ENCODE data around the gene KCNMA1. TPM values are rescaled to one million over a fixed set of nuclear protein-coding genes. Genes with fewer than 3 reads are reported as not detected.

KCNMA1 gene
- total RNA-seq, 1 donor from 2014 or later, result 94.3 TPM

DNA sequence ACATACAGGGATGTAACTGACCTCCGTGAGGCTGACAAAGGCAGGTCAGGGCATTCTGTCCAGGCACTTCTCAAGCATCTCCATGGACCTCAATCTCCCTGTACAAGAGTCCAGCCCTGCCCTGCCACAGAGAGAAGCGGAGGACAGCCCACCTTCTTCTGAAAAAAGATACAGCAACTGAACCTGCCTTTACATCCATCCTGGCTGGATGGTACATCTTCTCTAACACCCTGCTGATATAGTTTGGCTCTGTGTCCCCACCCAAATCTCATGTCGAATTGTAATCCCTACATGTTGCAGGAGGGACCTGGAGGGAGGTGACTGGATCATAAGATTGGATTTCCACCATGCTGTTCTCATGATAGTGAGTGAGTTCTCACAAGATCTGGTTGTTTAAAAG is 40.5 kb upstream of the KCNMA1 start:
- no peaks in the 10 kb centered on the region for H3K36me3 ChIP-seq
- TF ChIP-seq POLR2AphosphoS5 (IDR thresholded peaks at IDR 0.05; ENCODE audit: insufficient read depth in 1 of 2, low read depth in 1 of 2) (no peak), POLR2A (IDR thresholded peaks at IDR 0.05) (no peak)
- TF ChIP-seq, protein P1, sequence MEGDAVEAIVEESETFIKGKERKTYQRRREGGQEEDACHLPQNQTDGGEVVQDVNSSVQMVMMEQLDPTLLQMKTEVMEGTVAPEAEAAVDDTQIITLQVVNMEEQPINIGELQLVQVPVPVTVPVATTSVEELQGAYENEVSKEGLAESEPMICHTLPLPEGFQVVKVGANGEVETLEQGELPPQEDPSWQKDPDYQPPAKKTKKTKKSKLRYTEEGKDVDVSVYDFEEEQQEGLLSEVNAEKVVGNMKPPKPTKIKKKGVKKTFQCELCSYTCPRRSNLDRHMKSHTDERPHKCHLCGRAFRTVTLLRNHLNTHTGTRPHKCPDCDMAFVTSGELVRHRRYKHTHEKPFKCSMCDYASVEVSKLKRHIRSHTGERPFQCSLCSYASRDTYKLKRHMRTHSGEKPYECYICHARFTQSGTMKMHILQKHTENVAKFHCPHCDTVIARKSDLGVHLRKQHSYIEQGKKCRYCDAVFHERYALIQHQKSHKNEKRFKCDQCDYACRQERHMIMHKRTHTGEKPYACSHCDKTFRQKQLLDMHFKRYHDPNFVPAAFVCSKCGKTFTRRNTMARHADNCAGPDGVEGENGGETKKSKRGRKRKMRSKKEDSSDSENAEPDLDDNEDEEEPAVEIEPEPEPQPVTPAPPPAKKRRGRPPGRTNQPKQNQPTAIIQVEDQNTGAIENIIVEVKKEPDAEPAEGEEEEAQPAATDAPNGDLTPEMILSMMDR (IDR thresholded peaks at IDR 0.05), result no peak
- no peak for DNase-seq (ENCODE audit: extremely low spot score in 2 of 2)
- no peak overlapping the region for H3K27ac ChIP-seq
- H3K27me3 ChIP-seq, result no peaks in the 10 kb centered on the region
- intact Hi-C loops (cut with DNase I), result no loop called here
- no peaks in the 10 kb centered on the region for H3K9me3 ChIP-seq
- H3K4me1 ChIP-seq, result no peaks in the 10 kb centered on the region
- no peak overlapping the region for H3K4me3 ChIP-seq

DNA sequence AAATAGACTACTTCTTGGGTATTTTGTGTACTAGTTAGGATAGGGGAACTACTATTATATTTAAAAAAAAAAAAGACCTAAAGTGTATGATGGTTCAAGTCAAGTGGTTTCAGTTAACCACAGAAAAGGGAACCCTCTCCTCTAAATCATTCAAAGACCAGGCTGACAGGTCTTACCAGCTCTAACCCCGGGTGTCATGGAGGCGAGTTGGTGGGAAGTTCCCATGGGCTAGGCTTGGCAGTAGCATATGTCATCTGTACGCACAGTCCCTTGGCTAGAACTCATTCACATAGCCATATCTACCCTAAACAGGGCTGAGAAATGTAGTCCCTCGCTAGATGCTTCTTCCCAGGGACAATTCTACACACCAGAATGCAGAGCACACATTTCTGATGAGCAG is 37.7 kb upstream of the KCNMA1 start:
- no peak overlapping the region for H3K27ac ChIP-seq
- no peak for DNase-seq (ENCODE audit: extremely low spot score in 2 of 2)
- H3K36me3 ChIP-seq, result no peaks in the 10 kb centered on the region
- H3K9me3 ChIP-seq, result no peaks in the 10 kb centered on the region
- no peaks in the 10 kb centered on the region for H3K27me3 ChIP-seq
- intact Hi-C loops (cut with DNase I), result no loop called here
- H3K4me3 ChIP-seq, result no peak overlapping the region
- H3K4me1 ChIP-seq, result no peaks in the 10 kb centered on the region
- TF ChIP-seq, protein P1 (IDR thresholded peaks at IDR 0.05), result no peak
- no peak for TF ChIP-seq POLR2A (IDR thresholded peaks at IDR 0.05)
- TF ChIP-seq POLR2AphosphoS5 (IDR thresholded peaks at IDR 0.05; ENCODE audit: insufficient read depth in 1 of 2, low read depth in 1 of 2), result no peak

GRCh38 chr10:77673515-77674140 is 36.0 kb upstream of the KCNMA1 start:
- intact Hi-C loops (cut with DNase I), result no loop called here
- Histone ChIP-seq H3K27me3 (no peaks in the 10 kb centered on the region), H3K4me3 (no peak overlapping the region), H3K4me1 (no peaks in the 10 kb centered on the region), H3K36me3 (no peaks in the 10 kb centered on the region), H3K9me3 (no peaks in the 10 kb centered on the region), H3K27ac (no peak overlapping the region)
- TF ChIP-seq POLR2A (IDR thresholded peaks at IDR 0.05) (no peak), POLR2AphosphoS5 (IDR thresholded peaks at IDR 0.05; ENCODE audit: insufficient read depth in 1 of 2, low read depth in 1 of 2) (no peak)
- TF ChIP-seq, protein P1 (IDR thresholded peaks at IDR 0.05), result no peak
- no peak for DNase-seq (ENCODE audit: extremely low spot score in 2 of 2)

GRCh38 chr10:77673101-77673500 is 35.5 kb upstream of the KCNMA1 start:
- DNase-seq (ENCODE audit: extremely low spot score in 2 of 2), result no peak
- intact Hi-C loops (cut with DNase I), result no loop called here
- TF ChIP-seq POLR2A (IDR thresholded peaks at IDR 0.05), result no peak
- TF ChIP-seq, protein P1 (IDR thresholded peaks at IDR 0.05), result no peak
- TF ChIP-seq POLR2AphosphoS5 (IDR thresholded peaks at IDR 0.05; ENCODE audit: insufficient read depth in 1 of 2, low read depth in 1 of 2), result no peak

GRCh38 chr10:77671594-77672252 is 34.1 kb upstream of the KCNMA1 start:
- no peaks in the 10 kb centered on the region for H3K36me3 ChIP-seq

More at GRCh38 chr10:77673101-77673500, 35.5 kb upstream of the KCNMA1 start:
- H3K4me3 ChIP-seq, result no peak overlapping the region
- H3K27me3 ChIP-seq, result no peaks in the 10 kb centered on the region
- no peaks in the 10 kb centered on the region for H3K4me1 ChIP-seq
- no peaks in the 10 kb centered on the region for H3K9me3 ChIP-seq
- H3K36me3 ChIP-seq, result no peaks in the 10 kb centered on the region
- H3K27ac ChIP-seq, result no peak overlapping the region

More at GRCh38 chr10:77671594-77672252, 34.1 kb upstream of the KCNMA1 start:
- H3K9me3 ChIP-seq, result no peaks in the 10 kb centered on the region
- no peaks in the 10 kb centered on the region for H3K27me3 ChIP-seq
- H3K4me3 ChIP-seq, result no peak overlapping the region
- no peak for DNase-seq (ENCODE audit: extremely low spot score in 2 of 2)
- no peak overlapping the region for H3K27ac ChIP-seq
- H3K4me1 ChIP-seq, result no peaks in the 10 kb centered on the region
- intact Hi-C loops (cut with DNase I), result no loop called here
- TF ChIP-seq POLR2AphosphoS5 (IDR thresholded peaks at IDR 0.05; ENCODE audit: insufficient read depth in 1 of 2, low read depth in 1 of 2) (no peak), POLR2A (IDR thresholded peaks at IDR 0.05) (no peak)
- TF ChIP-seq, protein P1 (IDR thresholded peaks at IDR 0.05), result no peak

Data from vagina (tissue), 2 donors.